Brain microvascular endothelial cell (primary cell): Measurements from ENCODE around the gene CD300H.
"Not testable (repeated sequence)": the region's sequence is repeated elsewhere in the genome, so short reads cannot be mapped to it uniquely, and the experiment has no call there.

Experiments
- DNase-seq: peaks from one replicate; pipeline ENCODE4 v3.0.0-alpha.2; 2020
- H3K27ac ChIP-seq: fragments of 250-450 bp; sonication (Bioruptor Pico); 2 replicates; pipeline ENCODE4 v1.5.1; 2020; ENCODE audit warnings: mild to moderate bottlenecking, moderate library complexity
- H3K27me3 ChIP-seq: fragments of 250-450 bp; sonication (Bioruptor Pico); replicated peaks from 2 replicates; pipeline ENCODE4 v1.5.1; 2020; ENCODE audit warnings: mild to moderate bottlenecking
- H3K36me3 ChIP-seq: fragments of 250-450 bp; sonication (Bioruptor Pico); replicated peaks from 2 replicates; pipeline ENCODE4 v1.5.1; 2020; ENCODE audit warnings: mild to moderate bottlenecking
- H3K4me3 ChIP-seq: 2 replicates; pipeline ENCODE4 v1.5.1; 2011; ENCODE audit warnings: low read depth, mild to moderate bottlenecking, control low read depth, low read length, moderate library complexity
- in situ Hi-C: cut with HindIII; loops from 2 replicates; pipeline ENCODE4 v1.10.0; 2017; ENCODE audit warnings: low sequenced_read_pairs, low pct_ligation_motif_present
- TF ChIP-seq, protein P1 (sequence below): IDR thresholded peaks from 2 replicates; pipeline ENCODE4 v1.5.1; 2011; ENCODE audit warnings: low read depth, mild to moderate bottlenecking, moderate library complexity, low read length, control low read depth, inconsistent platforms; ENCODE audit errors: missing control alignments

Gene CD300H

GRCh38 chr17:74563358-74563757, 4.0 kb downstream of the CD300H start:
- DNase-seq: no peak
- Histone ChIP-seq H3K4me3 (no peak overlapping the region), H3K36me3 (no peaks in the 10 kb centered on the region), H3K27ac (no peak overlapping the region), H3K27me3 (no peaks in the 10 kb centered on the region)
- in situ Hi-C loops: no loop called here
- TF ChIP-seq, protein P1, sequence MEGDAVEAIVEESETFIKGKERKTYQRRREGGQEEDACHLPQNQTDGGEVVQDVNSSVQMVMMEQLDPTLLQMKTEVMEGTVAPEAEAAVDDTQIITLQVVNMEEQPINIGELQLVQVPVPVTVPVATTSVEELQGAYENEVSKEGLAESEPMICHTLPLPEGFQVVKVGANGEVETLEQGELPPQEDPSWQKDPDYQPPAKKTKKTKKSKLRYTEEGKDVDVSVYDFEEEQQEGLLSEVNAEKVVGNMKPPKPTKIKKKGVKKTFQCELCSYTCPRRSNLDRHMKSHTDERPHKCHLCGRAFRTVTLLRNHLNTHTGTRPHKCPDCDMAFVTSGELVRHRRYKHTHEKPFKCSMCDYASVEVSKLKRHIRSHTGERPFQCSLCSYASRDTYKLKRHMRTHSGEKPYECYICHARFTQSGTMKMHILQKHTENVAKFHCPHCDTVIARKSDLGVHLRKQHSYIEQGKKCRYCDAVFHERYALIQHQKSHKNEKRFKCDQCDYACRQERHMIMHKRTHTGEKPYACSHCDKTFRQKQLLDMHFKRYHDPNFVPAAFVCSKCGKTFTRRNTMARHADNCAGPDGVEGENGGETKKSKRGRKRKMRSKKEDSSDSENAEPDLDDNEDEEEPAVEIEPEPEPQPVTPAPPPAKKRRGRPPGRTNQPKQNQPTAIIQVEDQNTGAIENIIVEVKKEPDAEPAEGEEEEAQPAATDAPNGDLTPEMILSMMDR: no peak

GRCh38 chr17:74561586-74561985, 5.7 kb downstream of the CD300H start:
- no peaks in the 10 kb centered on the region for H3K36me3 ChIP-seq
- DNase-seq: no peak
- no peak overlapping the region for H3K27ac ChIP-seq
- in situ Hi-C loops: no loop called here
- H3K4me3 ChIP-seq: no peak overlapping the region
- no peaks in the 10 kb centered on the region for H3K27me3 ChIP-seq
- TF ChIP-seq, protein P1: no peak

DNA sequence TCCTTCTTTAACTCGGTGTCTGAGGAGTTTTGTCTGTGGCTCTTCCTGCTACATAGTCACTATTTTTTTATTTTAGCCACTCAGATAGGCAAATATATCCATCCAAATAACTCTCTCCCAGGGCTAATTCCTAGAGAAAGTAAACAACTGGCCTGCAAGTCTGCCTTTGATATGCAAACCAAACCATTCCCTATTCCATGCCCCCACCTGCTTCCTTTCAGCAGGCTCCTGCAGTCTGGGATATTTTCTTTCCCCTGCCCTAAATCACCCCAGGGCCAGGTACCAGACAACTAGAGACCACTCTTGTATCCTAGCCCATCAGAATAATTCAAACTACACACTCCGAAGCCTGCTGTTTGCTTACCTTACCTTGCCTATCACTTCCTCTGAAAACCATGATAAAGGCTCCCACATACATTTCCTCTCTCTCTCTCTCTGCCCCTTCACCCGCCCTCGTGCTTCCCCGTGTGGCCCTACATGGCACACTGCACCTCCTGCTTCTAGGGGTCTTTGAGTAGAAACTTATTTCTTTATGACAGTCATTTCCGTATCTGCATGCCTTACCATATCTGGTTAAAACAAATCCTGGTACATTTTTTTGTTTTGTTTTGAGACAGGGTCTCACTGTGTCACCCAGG, 8.3 kb downstream of the CD300H start:
- Histone ChIP-seq H3K4me3 (no peak overlapping the region), H3K36me3 (no peaks in the 10 kb centered on the region), H3K27me3 (no peaks in the 10 kb centered on the region), H3K27ac (no peak overlapping the region)
- in situ Hi-C loops: no loop called here
- no peak for DNase-seq
- TF ChIP-seq, protein P1: no peak

GRCh38 chr17:74558402-74558801, 8.9 kb downstream of the CD300H start:
- H3K36me3 ChIP-seq, H3K27ac ChIP-seq, H3K4me3 ChIP-seq, in situ Hi-C loops, H3K27me3 ChIP-seq, DNase-seq: not testable (repeated sequence)

DNA sequence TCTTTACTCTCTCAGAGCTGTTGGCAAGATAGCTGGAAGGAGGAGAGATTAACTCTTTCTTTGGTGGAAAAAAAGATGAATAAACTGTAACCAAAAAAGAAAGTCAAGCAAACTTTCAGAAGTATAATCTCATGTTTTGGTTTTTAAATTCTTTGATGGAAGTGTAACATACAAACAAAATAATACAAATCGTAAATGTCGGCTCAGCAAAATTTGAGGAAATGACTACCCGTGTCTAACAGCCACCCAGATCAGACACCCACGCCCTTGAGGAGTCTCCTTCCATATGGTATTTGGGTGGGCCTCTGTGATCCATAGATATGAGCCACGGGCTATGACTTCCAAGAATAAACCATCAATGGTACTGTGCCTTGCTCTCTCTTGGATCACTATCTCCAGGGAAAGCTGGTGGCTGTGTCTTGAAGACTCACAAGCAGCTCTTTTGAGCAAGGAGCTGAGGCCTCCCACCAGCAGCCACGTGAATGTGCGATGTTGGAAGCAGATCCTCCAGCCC, 11.8 kb downstream of the CD300H start:
- no peaks in the 10 kb centered on the region for H3K36me3 ChIP-seq
- H3K27me3 ChIP-seq: no peaks in the 10 kb centered on the region
- in situ Hi-C loops: no loop called here
- no peak overlapping the region for H3K27ac ChIP-seq
- DNase-seq: no peak
- TF ChIP-seq, protein P1: no peak
- H3K4me3 ChIP-seq: no peak overlapping the region

DNA sequence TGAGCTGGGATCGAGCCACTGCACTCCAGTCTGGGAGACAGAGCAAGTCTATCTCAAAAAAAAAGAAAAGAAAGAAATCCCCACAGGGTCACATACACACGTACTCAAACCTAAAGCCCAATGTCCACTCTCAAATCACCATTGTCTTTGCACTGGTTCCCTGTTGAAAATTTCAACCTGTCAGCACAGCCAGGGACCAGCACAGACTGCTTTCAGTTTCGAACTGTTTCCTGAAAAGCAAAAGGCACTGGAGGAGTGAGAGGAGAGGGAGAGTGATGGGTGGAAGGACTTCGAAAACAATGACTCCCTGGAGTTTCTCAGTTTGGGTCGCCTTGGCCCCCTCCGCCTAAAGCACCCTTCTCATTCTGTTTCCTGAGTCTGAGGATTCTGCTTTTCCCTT, 12.4 kb downstream of the CD300H start:
- no peak for DNase-seq
- no peak overlapping the region for H3K4me3 ChIP-seq
- H3K27ac ChIP-seq: no peak overlapping the region
- in situ Hi-C loops: no loop called here
- H3K27me3 ChIP-seq: no peaks in the 10 kb centered on the region
- no peaks in the 10 kb centered on the region for H3K36me3 ChIP-seq
- TF ChIP-seq, protein P1: no peak
